GM20000 (cell line): ENCODE results near the gene NHLRC4.

ENCODE experiments used
- DNase-seq: peaks from one replicate; pipeline ENCODE4 v3.0.0; 2012; ENCODE audit warnings: low spot score
- CTCF ChIP-seq: IDR thresholded peaks from 2 replicates; pipeline ENCODE4 v1.5.1; 2012; ENCODE audit warnings: mild to moderate bottlenecking, control low read depth; ENCODE audit errors: extremely low read depth, missing control alignments

Gene NHLRC4

GRCh38 chr16:556474-557173 lies 10.2 kb upstream of the NHLRC4 start:
- TF ChIP-seq CTCF: no peak
- DNase-seq: no peak

DNA sequence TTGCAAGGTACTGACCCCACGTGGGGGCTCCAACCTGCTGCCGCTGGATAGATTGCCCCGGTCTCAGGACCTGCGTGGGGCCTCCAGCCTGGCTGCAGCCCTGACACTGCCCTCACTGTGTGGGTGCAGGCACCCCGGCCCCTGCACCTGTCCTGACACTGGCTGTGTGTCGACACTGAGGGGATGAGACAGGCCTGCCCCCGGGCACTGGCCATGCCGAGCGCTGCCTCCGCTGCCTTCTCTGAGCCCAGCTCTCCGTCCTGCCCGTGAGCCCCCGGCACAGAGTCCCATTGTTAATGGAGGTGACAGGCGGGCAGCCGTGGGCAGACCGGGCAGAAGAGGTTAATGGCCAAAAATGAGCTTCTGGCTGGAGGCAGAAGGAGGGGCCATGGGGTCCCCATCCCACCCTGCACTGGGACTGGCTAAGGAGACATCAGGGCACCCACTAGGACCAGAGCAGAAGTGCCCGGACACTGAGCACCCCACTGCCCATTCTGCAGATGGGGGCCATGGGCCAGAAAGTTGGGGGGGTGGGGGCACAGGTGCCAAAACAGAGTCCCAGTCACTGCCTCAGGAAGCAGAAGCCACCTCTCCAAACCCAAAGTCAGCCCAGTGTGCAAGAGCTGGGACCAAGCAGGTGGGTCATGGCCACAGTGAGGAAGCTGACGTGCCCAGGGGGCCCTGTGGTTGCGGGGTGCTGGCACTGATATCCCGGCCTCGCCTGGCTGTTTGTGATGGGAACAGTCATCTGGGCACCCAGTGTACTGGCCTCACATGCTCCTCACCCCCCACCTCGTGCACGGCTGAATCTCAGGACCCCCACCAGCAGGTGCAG lies 9.1 kb upstream of the NHLRC4 start:
- TF ChIP-seq CTCF: no peak
- no peak for DNase-seq

- no peak for DNase-seq
Observed at GRCh38 chr16:558298-559020, 8.3 kb upstream of the NHLRC4 start.

GRCh38 chr16:559021-559380 lies 7.8 kb upstream of the NHLRC4 start:
- no peak for TF ChIP-seq CTCF
- no peak for DNase-seq

More at GRCh38 chr16:558298-559020, 8.3 kb upstream of the NHLRC4 start:
- no peak for TF ChIP-seq CTCF

DNA sequence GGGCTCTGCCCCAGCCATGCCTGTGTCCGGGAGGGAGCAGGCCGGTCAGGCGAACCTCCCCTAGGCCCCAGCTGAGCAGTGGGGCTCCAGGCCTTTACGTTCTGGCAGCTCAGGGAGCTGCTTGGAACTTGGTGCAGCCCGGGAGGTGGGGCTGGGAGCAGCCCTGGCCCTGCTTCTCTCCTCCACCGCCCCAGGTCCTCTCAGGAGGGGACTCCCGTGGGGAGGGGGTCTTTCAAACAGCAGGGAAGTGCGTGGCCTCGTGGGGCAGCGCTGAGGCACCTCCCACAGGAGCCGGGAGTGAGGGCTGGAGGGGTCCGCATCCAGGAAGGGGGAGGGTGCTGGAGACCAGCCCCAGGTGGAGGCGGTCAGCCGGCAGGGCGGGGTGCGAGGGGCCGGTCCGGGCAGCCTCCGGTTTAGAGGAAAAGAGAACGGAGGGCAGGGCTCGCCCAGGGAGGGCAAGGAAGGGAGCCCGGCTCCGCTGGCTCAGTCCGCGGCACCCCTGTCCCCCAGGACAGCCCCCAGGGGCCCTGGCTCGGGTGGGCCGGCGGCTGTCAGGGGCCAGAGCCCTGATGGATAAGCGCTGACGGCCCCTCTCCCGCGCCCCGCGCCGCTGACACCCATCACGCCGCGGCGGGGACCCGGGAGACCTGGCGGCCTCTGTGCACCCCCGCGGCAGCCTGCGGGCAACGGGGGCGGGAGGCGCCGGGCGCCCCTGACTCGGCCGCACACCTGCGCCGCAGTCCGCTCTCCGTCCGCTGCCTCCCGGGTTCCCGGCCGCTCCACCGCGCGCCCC lies 7.2 kb upstream of the NHLRC4 start:
- DNase-seq: no peak

GRCh38 chr16:560204-560700 lies 6.6 kb upstream of the NHLRC4 start, which contains the start of gene PRR35:
Gene PRR35, plus strand, starts transcription at chr16:560394. Its CDS starts 2,901 bp downstream, at chr16:563295.
- TF ChIP-seq CTCF: no peak
- DNase-seq: no peak

More for the DNA sequence above, 7.2 kb upstream of the NHLRC4 start:
- TF ChIP-seq CTCF: no peak
